A549 (cell line): ENCODE data around the gene UBE2L5. TPM values are rescaled to one million over a fixed set of nuclear protein-coding genes. Genes with fewer than 3 reads are reported as not detected.

Experiments
- ATAC-seq, 2 experiments: fragments of 200-7000 bp in 1 of 2; fragments of >200 bp in 1 of 2; cut with Nextera tagmentation in 1 of 2; cut with Tn5 transposase in 1 of 2; 3 replicates each; pipeline versions ENCODE4 v1.8.0 to v1.9.1; 2018 to 2020; ENCODE audit warnings: mild to moderate bottlenecking in 1 of 2, moderate library complexity in 1 of 2
- CTCF ChIA-PET: fragments of 300-600 bp; sonication (Branson Sonifier 250); formaldehyde crosslinking; extraction: SDS; loops from one replicate; lab custom pipeline; 2021; ENCODE audit warnings: antibody characterized with exemption, inconsistent platforms; lab: Yijun Ruan, JAX
- POLR2A ChIA-PET: fragments of 350-600 bp; formaldehyde crosslinking; extraction: SDS; loops from one replicate; lab custom pipeline; 2021; ENCODE audit warnings: antibody characterized with exemption, inconsistent platforms; lab: Yijun Ruan, JAX
- DNase-seq, 2 experiments: peaks; one replicate each; pipeline versions ENCODE4 v3.0.0 to v3.0.0-alpha.2; 2011 to 2016; ENCODE audit warnings: low read depth in 1 of 2, low spot score in 1 of 2
- FAIRE-seq: peaks from 2 replicates; lab custom pipeline; 2011; peaks lifted over from hg19 to GRCh38; lab: Jason Lieb, UNC
- H3K27ac ChIP-seq, 2 experiments: fragments of >200 bp; sonication (Bioruptor Twin); formaldehyde crosslinking; 3 replicates each; pipeline ENCODE4 v1.5.1; 2016 to 2017
- H3K4me1 ChIP-seq: fragments of >200 bp; sonication (Bioruptor Twin); formaldehyde crosslinking; 3 replicates; pipeline ENCODE4 v1.6.1; 2016
- H3K4me2 ChIP-seq: fragments of >200 bp; sonication (Bioruptor Twin); formaldehyde crosslinking; 3 replicates; pipeline ENCODE4 v1.6.1; 2016
- H3K4me3 ChIP-seq: fragments of >200 bp; sonication (Bioruptor Twin); formaldehyde crosslinking; 3 replicates; pipeline ENCODE4 v1.5.1; 2016
- H3K9me3 ChIP-seq: fragments of >200 bp; sonication (Bioruptor Twin); formaldehyde crosslinking; 3 replicates; pipeline ENCODE4 v1.6.1; 2016
- BHLHE40 ChIP-seq: IDR thresholded peaks from 2 replicates; pipeline ENCODE4 v1.6.1; 2012; ENCODE audit warnings: low read depth, low read length, inconsistent platforms
- CBX2 ChIP-seq: fragments of 200-600 bp; sonication (generic); IDR thresholded peaks from 2 replicates; pipeline ENCODE4 v1.6.1; 2016; ENCODE audit warnings: low read depth, mild to moderate bottlenecking, borderline replicate concordance
- CBX8 ChIP-seq: fragments of 200-600 bp; sonication (generic); IDR thresholded peaks from 2 replicates; pipeline ENCODE4 v1.6.1; 2016
- ESRRA ChIP-seq: fragments of 150-350 bp; IDR thresholded peaks from 2 replicates; pipeline ENCODE4 v1.6.1; 2014; ENCODE audit warnings: mild to moderate bottlenecking, low read length, borderline replicate concordance
- FOSL2 ChIP-seq, 2 experiments: fragments of 450-650 bp in 1 of 2; fragments of >200 bp in 1 of 2; sonication (Bioruptor Twin) in 1 of 2; formaldehyde crosslinking; IDR thresholded peaks; 2 replicates each; pipeline versions ENCODE4 v1.5.0 to v1.6.1; 2016 to 2020; ENCODE audit warnings: mild to moderate bottlenecking in 1 of 2, moderate library complexity in 1 of 2
- FOXS1 ChIP-seq: fragments of 250-450 bp; sonication (Bioruptor Pico); IDR thresholded peaks from 2 replicates; pipeline ENCODE4 v1.5.0; 2020; ENCODE audit warnings: mild to moderate bottlenecking, moderate library complexity
- HOXA7 ChIP-seq: fragments of 250-450 bp; sonication (Bioruptor Pico); IDR thresholded peaks from 2 replicates; pipeline ENCODE4 v1.5.0; 2020; ENCODE audit warnings: mild to moderate bottlenecking, moderate library complexity
- HOXB13 ChIP-seq: fragments of 250-450 bp; sonication (Bioruptor Pico); IDR thresholded peaks from 2 replicates; pipeline ENCODE4 v1.5.0; 2020; ENCODE audit warnings: low read depth, mild to moderate bottlenecking, moderate library complexity
- JUN ChIP-seq, 2 experiments: fragments of >200 bp; sonication (Bioruptor Twin); formaldehyde crosslinking; IDR thresholded peaks; 2 replicates in 1 of 2; 3 replicates in 1 of 2; pipeline ENCODE4 v1.6.1; 2016 to 2017
- JUNB ChIP-seq: fragments of >200 bp; sonication (Bioruptor Twin); formaldehyde crosslinking; IDR thresholded peaks from 2 replicates; pipeline ENCODE4 v1.6.1; 2016
- KDM1A ChIP-seq: fragments of 200-600 bp; sonication (generic); IDR thresholded peaks from 2 replicates; pipeline ENCODE4 v1.6.1; 2016; ENCODE audit warnings: low read depth, mild to moderate bottlenecking
- MAFK ChIP-seq: fragments of 450-650 bp; IDR thresholded peaks from 2 replicates; pipeline ENCODE4 v1.6.1; 2014; ENCODE audit not compliant: partially characterized antibody
- POLR2A ChIP-seq: IDR thresholded peaks from 2 replicates; pipeline ENCODE4 v1.6.1; 2012; ENCODE audit warnings: mild to moderate bottlenecking, low read length
- RAD21 ChIP-seq, 2 experiments: fragments of >200 bp in 1 of 2; sonication (Bioruptor Twin) in 1 of 2; formaldehyde crosslinking in 1 of 2; IDR thresholded peaks in 1 of 2; conservative IDR thresholded peaks in 1 of 2; 2 replicates in 1 of 2; 3 replicates in 1 of 2; pipeline ENCODE4 v1.6.1; 2012 to 2018; ENCODE audit warnings: inconsistent platforms in 1 of 2
- RCOR1 ChIP-seq: fragments of 150-350 bp; IDR thresholded peaks from 2 replicates; pipeline ENCODE4 v1.6.1; 2014; ENCODE audit warnings: antibody characterized with exemption, low read length, low read depth
- RFX5 ChIP-seq: fragments of 450-650 bp; IDR thresholded peaks from 2 replicates; pipeline ENCODE4 v1.7.1; 2014; ENCODE audit warnings: antibody characterized with exemption, mild to moderate bottlenecking, moderate library complexity
- RNF2 ChIP-seq: fragments of 200-600 bp; sonication (generic); IDR thresholded peaks from 2 replicates; pipeline ENCODE4 v1.6.1; 2016; ENCODE audit warnings: low read depth, mild to moderate bottlenecking, antibody characterized with exemption, moderate library complexity, borderline replicate concordance
- SMC3 ChIP-seq: fragments of >200 bp; sonication (Bioruptor Twin); formaldehyde crosslinking; IDR thresholded peaks from 3 replicates; pipeline ENCODE4 v1.6.1; 2018; ENCODE audit warnings: inconsistent platforms
- SREBF2 ChIP-seq: fragments of 450-650 bp; IDR thresholded peaks from 2 replicates; pipeline ENCODE4 v1.6.1; 2014; ENCODE audit warnings: mild to moderate bottlenecking, moderate library complexity
- WGBS: methylation state at CpG from one replicate; pipeline ENCODE4 v1.1.6; 2017; ENCODE audit errors: missing lambda C conversion rate; 5-methylcytosine and 5-hydroxymethylcytosine counted together
- polyA plus RNA-seq, 4 experiments: library from polyadenylated mRNA; depleted of rRNA in 3 of 4; stranded (reverse); fragments of >200 nt; fragmentation: RNase III in 1 of 4; extraction: RNeasy Plus Mini Kit Qiagen cat#74134 plus additional on column Dnase treatment in 1 of 4; gene quantifications; 2 replicates in 3 of 4; 3 replicates in 1 of 4; pipeline ENCODE4 v1.2.3, GENCODE V29; 2011 to 2017
- TF ChIP-seq, protein P1 (sequence below): IDR thresholded peaks from 2 replicates; pipeline ENCODE4 v1.6.1; 2012
- TF ChIP-seq, protein P2 (sequence below): fragments of >200 bp; sonication (Bioruptor Twin); formaldehyde crosslinking; IDR thresholded peaks from 3 replicates; pipeline ENCODE4 v1.6.1; 2016
- TF ChIP-seq, protein P3 (sequence below): fragments of 450-650 bp; IDR thresholded peaks from 2 replicates; pipeline ENCODE4 v1.6.1; 2014; ENCODE audit warnings: antibody characterized with exemption
- TF ChIP-seq, protein P4 (sequence below): IDR thresholded peaks from 2 replicates; pipeline ENCODE4 v1.6.1; 2012
- TF ChIP-seq, protein P5 (sequence below): IDR thresholded peaks from 2 replicates; pipeline ENCODE4 v1.6.1; 2012; ENCODE audit warnings: low read depth, borderline replicate concordance

Gene UBE2L5
- polyA plus RNA-seq, 2 of the 4 experiments (the other 2 are of a cell fraction), result 0.31 TPM; not detected in 1

DNA sequence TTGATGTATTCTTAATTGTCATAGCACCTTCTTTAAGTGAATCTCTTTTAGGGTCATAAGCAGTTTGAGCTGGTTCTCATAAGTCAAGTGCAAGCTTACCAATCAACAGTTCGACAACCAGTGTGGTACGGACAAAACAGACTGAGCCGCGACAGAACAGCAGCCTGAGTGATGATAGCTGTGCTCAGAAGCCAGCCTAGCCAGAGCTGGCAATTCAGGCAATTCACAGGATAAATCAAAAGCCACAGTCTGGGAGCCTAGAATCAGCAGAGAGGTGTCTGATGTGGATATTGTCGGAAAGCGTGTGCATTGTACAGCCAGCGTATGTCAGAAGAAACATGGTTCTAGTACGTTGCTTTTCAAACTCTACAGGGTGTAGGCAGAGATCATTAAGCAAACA, 14.9 kb downstream of the UBE2L5 start:
- no peak overlapping the region for H3K4me3 ChIP-seq
- TF ChIP-seq, protein P1, sequence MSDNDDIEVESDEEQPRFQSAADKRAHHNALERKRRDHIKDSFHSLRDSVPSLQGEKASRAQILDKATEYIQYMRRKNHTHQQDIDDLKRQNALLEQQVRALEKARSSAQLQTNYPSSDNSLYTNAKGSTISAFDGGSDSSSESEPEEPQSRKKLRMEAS, result no peak
- no peak for TF ChIP-seq HOXB13
- TF ChIP-seq SREBF2, result no peak
- TF ChIP-seq BHLHE40, result no peak
- no peak for TF ChIP-seq MAFK
- no peak for TF ChIP-seq HOXA7 (CRISPR knock-in tag)
- TF ChIP-seq, protein P2, sequence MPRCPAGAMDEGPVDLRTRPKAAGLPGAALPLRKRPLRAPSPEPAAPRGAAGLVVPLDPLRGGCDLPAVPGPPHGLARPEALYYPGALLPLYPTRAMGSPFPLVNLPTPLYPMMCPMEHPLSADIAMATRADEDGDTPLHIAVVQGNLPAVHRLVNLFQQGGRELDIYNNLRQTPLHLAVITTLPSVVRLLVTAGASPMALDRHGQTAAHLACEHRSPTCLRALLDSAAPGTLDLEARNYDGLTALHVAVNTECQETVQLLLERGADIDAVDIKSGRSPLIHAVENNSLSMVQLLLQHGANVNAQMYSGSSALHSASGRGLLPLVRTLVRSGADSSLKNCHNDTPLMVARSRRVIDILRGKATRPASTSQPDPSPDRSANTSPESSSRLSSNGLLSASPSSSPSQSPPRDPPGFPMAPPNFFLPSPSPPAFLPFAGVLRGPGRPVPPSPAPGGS, result no peak
- no peak for TF ChIP-seq RAD21 (conservative IDR thresholded peaks at IDR 0.05 in 1 of 2, IDR thresholded peaks at IDR 0.05 in 1 of 2)
- TF ChIP-seq FOXS1 (CRISPR knock-in tag), result no peak
- TF ChIP-seq ESRRA, result no peak
- no peak for TF ChIP-seq CBX8
- no peak for TF ChIP-seq FOSL2 (IDR thresholded peaks at IDR 0.05)
- no peak for TF ChIP-seq FOSL2 (CRISPR knock-in tag; IDR thresholded peaks at IDR 0.05)
- TF ChIP-seq JUN (IDR thresholded peaks at IDR 0.05), result no peak
- TF ChIP-seq, protein P3, sequence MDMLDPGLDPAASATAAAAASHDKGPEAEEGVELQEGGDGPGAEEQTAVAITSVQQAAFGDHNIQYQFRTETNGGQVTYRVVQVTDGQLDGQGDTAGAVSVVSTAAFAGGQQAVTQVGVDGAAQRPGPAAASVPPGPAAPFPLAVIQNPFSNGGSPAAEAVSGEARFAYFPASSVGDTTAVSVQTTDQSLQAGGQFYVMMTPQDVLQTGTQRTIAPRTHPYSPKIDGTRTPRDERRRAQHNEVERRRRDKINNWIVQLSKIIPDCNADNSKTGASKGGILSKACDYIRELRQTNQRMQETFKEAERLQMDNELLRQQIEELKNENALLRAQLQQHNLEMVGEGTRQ, result no peak
- TF ChIP-seq, protein P4, sequence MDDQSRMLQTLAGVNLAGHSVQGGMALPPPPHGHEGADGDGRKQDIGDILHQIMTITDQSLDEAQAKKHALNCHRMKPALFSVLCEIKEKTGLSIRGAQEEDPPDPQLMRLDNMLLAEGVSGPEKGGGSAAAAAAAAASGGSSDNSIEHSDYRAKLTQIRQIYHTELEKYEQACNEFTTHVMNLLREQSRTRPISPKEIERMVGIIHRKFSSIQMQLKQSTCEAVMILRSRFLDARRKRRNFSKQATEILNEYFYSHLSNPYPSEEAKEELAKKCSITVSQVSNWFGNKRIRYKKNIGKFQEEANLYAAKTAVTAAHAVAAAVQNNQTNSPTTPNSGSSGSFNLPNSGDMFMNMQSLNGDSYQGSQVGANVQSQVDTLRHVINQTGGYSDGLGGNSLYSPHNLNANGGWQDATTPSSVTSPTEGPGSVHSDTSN, result no peak
- no peak for TF ChIP-seq JUNB
- TF ChIP-seq RFX5, result no peak
- no peak for TF ChIP-seq SMC3
- TF ChIP-seq, all 56 proteins: peak for 0
- no peaks in the 10 kb centered on the region; the same call in 1 of the 3 replicates for H3K4me1 ChIP-seq
- CTCF ChIA-PET, result no interaction called here
- DNase-seq, result no peak
- POLR2A ChIA-PET, result no interaction called here
- no peak for ATAC-seq
- H3K27ac ChIP-seq, result no peak overlapping the region
- FAIRE-seq, result no peak
- WGBS, result 90% methylated on average over 8 of the region's 8 CpGs
- H3K4me2 ChIP-seq, result no peak overlapping the region
- no peaks in the 10 kb centered on the region for H3K9me3 ChIP-seq

DNA sequence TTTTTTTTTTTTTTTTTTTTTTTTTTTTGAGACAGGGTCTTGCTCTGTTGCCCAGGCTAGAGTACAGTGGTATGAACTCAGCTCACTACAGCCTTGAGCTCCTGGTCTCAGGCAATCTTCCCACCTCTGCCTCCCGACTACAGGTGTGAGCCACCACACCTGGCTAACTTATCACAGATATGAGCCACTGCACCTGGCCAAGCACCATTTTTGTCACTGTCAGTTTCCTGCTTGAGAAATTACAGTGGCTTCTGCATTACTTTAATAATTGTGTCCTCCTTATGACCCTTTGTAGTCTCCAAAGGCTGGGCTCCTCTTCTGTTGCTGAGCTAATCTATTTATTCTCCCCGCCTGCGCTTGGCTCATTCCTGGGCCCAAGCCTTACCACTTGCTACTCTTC, 16.0 kb downstream of the UBE2L5 start:
- CTCF ChIA-PET, result no interaction called here
- H3K4me2 ChIP-seq, result no peak overlapping the region
- no peak for ATAC-seq
- 84% methylated on average over 3 of the region's 3 CpGs for WGBS
- no peak for FAIRE-seq
- POLR2A ChIA-PET, result no interaction called here
- TF ChIP-seq CBX2 (no peak), RCOR1 (no peak), MAFK (no peak), KDM1A (no peak), RNF2 (no peak), POLR2A (no peak)
- TF ChIP-seq, protein P5, sequence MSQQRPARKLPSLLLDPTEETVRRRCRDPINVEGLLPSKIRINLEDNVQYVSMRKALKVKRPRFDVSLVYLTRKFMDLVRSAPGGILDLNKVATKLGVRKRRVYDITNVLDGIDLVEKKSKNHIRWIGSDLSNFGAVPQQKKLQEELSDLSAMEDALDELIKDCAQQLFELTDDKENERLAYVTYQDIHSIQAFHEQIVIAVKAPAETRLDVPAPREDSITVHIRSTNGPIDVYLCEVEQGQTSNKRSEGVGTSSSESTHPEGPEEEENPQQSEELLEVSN, result no peak
- H3K27ac ChIP-seq, result no peak overlapping the region
- DNase-seq, result no peak
- H3K4me3 ChIP-seq, result no peak overlapping the region
- H3K4me1 ChIP-seq, result no peaks in the 10 kb centered on the region
- H3K9me3 ChIP-seq, result no peaks in the 10 kb centered on the region
